NCI-H128 (cell line): ENCODE results near the gene RAB13.

Experiments used
- DNase-seq: peaks from one replicate; lab custom pipeline; 2025; ENCODE audit not compliant: unreplicated experiment; lab: John Stamatoyannopoulos, UW

RAB13 gene

DNA sequence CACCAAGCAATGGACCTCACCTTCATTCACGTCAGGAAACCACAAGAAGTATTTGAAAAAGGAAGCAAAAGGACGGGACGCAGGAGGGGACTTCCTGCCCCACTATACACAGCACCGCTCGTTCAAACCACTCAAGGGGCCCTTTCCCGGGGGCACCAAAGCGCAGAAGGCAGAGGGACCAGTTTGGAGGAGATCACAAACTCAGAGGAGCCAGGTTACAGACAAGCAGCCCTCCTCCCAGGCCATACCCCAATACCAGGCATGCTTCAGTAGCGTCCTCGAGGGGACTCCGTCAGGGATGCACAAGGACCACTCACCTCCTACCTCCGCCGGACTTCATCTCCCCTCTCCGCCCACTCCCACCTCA, 28.4 kb downstream of the RAB13 start:
- DNase-seq: no peak

DNA sequence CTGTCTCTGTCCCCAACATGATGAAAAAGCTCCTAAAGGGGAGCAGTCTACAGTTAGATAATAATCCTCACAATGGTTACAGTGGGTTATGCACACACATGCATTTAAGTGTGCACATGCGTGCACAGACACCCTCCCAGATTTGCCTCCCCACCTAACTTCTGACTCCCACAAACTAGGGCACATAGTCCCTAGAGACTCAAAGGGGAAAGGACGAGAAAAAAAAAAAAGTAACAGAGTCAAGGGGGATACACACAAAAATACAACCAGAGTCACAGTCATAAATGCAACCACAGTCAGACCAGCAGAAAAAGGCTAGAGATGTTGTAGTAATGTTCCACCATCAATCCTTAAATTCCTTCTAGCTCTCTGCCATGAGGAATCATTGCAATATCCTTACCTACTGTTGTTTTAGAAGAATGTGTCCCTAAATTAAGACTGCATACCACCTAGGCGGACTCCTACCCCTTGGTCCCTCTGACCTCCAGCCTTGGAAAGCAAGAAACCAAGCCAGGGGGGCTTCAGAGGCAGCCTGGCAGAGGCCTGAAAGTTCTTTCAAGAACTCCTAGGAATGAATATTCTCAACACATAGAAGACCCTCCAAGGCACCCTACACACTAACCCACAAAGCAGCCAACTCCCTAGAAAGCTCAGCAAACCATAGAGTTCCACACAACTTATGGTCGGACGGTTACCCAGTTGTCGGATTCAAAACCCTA, 29.0 kb downstream of the RAB13 start:
- no peak for DNase-seq

DNA sequence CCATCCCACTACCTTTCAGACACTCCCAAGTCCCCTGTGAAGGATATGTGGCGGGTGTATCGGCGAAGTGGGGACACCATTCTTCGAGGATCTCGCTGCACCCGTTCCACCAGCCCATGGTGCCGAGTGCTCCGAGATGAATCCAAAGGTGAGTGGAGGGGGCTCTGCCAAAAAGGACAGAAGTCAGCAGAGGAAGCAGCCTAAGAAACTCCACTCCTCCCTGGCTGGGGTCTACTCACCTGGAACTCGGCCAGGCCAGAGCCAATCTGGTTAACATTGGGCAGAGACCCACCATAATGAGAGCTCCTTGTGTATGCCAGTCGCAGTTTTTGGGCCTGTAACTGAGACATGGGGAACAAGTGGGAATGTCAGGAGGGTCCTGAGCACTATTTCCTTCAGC, 31.3 kb downstream of the RAB13 start:
- no peak for DNase-seq

DNA sequence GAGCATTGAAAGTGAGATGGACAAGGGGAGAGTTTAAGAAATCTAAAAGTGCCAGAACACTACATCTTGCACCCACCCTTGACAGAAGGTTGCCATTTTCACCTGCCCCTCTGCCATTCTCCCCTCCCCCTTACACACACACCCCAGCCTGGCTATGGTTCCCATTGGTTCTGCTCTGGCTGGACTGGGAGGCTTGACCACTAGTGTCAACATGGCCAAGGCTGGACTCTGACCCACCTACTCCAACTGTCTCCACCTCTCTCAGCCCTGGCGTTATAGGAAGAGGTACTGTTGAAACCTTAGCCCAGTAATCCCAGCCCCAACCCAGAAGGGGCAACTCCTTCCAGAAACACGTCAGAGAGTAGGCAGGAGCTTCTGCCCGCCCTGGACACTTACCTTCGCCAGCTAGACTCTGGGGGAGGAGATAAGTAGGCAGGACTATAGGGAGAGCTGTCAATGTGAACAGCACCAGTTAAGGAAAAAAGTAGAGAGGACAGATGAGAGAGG, 32.2 kb downstream of the RAB13 start:
- DNase-seq: no peak

DNA sequence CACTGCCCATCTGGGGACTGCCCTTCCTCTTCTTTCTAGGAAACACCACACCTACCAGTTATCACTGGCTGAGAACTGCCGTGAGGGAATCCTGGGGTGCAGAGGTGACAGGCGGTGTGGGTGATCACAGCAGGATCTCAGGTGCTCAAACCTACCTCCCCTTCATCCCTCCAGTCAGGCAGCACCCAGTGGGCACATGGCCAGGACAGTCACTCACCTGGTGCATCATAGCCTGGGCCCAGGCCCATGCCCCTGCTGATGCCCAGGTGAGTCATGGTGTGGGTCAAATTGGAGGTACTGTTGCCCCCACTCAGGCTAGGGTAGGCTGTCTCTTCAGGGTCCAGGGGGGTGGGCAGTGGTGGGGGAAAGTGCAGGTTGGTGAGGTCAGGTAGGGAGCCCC, 34.3 kb downstream of the RAB13 start:
- no peak for DNase-seq

DNA sequence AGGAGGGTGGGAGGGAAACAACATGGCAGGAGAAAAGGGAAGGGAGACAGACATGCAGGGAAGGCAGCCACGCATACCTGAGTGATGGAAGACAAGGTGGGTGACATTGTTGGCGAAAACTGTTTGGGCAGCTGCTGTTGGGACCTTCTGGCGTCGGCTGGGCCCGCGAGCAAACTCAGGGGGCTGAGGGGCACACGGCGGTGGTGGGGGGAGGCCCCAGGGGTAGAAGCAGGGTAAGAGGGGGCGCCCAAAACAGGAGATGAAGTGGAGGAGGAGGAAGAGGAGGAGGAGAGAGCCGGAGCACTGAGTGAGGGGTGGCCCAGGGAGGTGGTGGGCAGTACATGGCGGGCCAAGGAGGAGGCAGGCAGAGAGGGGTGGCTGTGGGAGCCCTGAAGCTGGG, 35.0 kb downstream of the RAB13 start:
- no peak for DNase-seq

DNA sequence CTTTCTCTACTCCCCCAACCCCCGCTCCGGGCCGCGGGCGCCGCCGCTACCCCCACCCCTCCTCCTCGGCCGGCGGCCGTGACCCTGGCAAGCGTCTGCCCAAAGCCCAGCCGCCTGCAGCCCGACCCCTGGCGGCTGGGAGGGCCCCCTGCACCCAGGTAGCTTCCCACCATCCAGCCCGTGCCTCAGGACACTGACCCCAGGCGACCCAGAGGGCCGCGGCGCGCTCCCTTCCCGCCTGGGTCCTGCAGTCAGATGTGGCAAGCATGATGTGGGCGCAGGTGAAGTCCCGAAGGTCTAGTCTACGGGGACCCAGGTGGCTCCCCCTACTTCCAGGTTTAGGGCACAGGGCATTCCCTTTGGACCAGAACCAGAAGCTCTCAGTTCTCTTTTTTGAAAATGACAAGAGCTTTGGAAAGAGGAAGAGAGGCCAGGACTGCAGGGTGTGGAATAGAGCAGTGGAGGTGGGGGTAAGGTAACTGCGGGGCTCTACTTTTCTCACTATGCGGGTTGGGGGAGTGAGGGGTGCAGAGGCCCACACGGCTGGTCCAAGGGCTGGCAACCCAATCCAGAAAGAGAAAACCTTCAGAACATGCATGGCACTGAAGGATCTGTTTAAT, 39.4 kb downstream of the RAB13 start, which contains the start of gene DENND4B:
Gene DENND4B (minus strand): TSS at position 97 of the 620 bp plus-strand sequence. CDS start 2,344 bp downstream, outside the sequence.
- DNase-seq: peak; percentile 63

DNA sequence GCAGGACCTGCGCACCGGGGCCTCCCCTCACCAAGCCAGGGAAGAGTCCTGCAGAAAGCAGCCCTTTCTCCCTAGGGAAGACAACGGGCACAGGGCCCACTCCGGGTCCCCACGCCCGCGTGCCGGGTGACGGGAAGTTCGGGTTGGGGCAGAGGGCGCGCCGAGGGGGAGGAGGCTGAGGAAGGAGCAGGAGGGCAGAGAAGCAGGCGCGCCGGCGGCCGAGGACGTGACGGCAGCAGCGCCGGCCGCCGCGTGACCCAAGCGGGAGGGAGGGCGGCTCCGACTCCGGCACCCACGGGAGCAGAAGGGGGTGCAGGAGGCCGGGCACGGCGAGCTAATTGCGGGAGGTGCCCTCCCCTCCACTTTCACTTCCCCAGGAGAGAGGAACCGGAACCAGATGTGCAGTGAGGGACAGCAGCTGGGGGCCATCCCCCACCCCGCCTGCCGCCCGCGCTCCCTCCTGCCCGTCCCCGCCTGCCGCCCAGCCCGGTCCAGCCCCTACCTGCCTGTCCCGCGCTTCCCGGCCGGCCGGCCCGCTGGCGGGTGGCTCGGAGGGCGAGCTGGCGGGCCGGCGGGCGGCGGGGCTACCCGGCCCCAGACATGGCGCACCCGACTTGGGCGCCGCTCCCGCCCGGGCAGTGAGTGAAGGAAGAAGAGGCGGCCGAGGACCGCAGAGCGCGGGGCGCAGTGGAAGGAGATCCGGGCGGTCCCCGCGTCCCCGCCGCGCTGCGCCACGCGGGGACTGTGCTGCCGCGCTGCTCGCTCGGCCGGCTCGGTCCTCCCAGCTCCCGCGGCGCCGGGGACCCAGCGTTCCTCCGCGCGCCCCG, 40.1 kb downstream of the RAB13 start:
- DNase-seq: no peak

DNA sequence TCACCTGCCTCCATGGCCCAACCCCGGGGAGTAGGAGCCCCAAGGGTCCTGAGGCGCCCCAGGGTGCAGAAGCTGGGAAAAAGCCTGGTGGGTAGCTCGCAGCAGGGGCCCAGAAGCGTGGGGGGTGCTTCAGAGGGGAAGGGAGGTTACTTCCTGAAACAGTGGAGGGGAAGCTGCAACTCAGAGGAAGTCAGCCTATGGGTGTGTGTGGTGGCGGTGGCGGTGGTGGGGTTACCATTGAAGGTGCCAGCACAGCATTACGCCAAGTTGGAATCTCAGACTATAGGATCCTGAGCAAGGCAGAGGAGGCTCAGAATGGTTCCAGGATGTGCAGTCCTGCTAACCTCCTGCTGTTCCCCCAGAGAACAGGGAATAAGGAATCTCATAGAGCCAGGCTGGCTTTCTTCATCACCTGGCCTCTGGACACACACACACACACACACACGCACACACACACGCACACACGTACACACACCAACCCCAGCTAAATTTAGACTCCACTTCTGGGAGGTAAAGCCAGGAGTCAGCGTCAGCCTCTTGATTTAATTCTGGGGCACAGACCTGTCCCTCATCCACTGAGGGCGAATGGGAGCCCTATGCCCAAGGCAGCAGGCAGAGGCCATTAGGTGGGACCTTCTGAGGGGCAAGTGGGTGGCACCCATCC, 40.9 kb downstream of the RAB13 start:
- no peak for DNase-seq

DNA sequence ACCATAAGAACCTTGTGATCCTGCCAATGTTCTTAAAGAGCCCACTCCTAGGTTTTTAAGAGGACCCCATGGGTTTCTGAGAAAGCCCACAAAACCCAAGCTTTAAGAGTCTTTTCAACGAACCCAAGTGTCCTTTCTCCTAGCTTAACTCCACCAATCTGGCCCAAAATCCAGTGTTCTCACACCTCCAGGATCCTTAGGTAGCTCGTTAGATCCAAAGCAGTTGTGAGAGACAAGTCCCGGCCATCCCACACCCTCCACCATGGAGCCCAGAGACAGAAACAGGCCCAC, 41.4 kb downstream of the RAB13 start:
- no peak for DNase-seq

DNA sequence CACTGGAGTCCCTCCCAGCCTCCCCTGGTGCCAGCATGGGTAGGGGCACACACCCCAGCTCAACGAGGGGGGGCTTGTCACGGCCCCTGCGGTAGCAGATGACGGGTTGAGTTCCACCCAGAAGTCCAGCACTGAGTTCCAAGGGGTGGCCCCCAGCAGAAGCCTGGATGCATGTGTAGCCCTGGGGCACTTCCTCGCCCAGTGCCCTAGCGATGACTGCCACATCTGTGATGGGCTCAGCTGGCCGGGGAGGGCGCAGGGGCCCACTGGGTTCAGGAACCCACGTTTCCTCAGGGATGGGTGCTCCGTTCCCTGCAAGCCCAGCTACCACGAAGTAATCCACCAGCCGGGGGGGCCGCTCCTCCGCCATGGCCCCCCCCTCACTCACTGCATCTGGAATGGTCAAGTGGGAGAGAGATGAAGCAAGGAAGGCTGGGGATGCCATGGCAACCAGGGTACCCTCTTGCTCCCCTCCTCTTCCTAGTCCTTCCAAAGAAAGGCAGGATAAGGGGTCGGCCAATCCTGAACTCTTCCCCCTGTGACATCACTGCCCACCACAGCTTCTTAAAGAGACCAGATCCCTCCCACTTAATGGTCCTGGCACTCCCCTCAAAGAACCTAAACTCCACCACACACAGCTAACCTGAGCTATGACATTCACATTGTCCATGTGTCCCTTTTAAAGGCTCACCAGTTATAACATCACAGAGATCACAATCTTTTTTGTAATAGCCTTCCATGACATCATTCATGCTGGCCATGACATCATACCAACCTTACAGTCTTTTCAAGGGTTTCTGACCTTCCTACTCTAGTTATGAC, 41.9 kb downstream of the RAB13 start:
- no peak for DNase-seq

DNA sequence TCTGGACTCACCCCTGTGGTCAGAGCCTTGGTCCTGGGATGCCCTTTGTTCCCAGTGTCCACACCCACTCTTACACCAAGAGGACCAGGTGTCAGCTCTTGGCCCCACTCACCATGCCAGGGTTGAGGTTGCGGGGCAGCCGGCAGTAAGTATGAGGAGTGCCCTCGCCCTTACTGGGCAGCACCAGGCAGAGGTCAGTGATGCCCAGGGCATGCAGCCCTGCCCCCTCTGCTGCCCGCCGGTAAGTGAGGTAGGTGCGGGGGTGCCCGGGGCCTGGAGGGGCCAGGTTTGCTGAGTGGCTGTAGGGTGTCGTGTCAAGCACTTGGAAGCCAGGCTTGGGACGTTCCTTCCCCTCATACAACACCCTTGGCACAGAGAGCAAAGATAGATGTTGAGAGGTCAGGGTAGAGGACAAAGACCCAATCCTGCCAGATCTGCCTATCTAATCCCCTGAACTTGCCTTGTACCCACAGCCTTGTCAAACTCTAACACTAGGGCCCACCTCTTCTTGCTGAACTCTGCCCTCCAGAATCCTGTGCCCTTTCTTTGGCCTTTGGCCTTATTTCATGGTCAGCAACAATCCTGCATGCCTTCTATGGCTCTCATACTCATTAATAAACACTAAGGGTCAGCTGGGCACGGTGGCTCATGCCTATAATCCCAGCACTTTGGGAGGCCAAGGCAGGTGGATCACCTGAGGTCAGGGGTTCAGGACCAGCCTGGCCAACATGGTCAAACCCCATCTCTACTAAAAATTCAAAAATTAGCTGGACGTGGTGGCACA, 43.2 kb downstream of the RAB13 start:
- no peak for DNase-seq

DNA sequence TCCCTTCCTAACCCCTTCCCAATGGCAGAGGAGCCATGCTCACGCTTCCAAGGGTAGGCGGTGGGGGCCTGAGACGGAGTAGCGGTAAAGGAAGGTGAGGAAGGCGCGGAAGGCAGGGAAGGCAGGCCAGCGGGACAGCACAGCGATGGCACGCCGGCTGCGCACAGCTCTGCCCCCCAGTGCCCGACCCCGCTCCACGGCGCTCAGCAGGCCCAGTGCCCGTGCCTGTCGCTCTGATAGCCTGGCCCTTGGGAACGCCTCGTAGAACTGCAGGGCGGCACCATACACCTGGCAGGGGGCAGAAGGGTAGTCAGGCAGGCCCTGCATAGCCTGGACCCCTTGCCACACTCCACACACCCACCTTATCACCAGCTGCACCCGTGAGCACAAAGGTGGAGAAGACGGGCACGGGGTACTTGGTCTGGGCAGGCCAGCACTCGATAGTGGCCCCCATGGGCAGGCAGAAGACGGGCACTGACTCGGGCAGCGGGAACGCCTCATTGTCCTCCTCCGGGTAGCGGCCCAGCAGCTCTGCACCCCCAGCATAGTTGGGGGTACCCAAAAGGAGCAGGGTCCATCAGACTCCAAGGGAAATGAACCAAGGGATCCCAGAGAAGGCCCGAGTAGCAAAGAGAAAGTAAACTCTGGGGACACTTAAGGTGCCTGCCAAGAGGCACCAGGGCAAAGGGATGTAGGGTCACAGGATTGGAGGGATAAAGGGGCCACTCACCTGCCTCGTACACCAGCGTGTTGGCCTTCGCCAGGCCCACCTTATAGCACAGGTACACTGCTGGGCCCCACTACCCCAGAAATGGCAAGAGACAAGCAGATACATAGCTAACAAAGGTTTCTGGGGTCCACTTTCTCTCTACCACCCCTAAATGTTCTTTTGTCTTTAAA, 44.1 kb downstream of the RAB13 start:
- DNase-seq: no peak

DNA sequence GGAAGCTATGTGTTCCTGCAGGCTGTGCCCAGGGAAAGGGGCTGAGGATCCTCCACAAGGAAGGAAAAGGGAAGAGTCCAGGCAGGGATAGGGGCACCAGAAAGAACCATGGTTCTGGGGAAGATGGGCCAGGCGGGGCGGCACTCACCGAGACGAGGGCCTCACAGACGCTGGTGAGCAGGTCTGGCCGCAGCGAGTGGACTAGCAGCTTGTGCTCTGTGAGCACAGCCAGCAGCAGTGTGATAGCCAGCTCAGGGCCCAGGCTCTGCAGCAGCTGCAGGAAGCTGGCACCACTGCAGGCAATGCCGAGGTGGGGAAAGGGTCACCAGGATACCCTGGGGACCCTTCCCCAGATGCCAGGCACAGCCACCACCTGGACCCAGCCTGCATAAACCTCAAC, 45.4 kb downstream of the RAB13 start:
- DNase-seq: no peak

DNA sequence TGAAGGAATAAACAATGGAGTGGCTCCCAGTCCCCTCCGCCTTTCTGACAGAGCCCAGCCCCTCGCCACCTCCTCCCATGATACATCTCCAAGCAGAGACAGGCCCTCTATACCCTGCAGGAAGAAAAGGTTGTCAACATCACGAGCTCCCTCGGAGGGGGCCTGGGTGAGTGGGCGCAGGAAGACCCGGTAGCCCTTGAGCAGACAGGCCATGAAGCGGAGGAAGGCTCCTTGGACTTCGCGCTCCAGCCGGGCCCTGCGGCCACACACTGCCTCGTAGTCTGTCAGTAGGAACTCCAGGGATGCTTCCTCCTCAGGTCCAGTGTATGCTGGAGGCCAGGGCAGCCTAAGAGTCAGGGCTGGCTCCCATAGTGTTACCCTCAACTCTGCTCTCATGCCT, 46.7 kb downstream of the RAB13 start:
- no peak for DNase-seq

DNA sequence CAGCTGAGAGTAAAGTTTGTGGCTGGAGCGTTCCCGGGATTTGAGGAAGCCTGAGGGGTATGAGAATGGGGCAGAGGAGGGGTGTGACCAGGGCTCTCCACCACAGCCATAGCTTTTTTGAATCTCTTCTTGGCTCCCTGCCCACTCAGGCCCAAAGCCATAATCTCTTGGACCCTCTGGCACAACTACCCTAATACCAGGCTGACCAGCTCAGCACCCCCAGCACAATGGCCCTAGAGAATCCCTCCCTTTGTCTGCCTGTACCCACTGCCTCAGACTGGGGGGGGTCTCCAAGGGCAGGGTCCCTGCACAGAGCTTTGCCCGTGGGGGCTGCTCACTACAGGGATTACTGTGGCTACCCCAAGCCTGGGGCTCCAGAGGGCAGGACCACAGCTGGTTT, 47.1 kb downstream of the RAB13 start:
- no peak for DNase-seq

DNA sequence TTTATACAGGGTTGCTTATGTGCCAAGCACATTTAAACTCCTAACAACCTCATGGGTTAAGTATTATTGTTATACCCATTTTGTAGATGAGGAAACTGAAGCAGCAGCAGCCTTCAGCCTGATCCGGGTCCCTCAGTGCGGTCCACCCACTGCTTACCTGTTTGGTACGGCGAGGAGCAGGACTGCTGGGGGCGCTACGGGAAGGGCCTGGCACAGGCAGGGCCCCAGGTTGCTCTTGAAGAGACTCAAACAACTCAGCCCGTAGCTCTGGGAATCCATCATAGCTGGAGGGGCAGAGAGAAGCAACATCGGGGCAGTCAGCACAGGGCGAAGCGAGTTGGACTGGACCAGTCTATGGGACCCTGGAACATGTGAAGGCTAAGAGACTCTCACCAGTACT, 48.8 kb downstream of the RAB13 start:
- DNase-seq: no peak

DNA sequence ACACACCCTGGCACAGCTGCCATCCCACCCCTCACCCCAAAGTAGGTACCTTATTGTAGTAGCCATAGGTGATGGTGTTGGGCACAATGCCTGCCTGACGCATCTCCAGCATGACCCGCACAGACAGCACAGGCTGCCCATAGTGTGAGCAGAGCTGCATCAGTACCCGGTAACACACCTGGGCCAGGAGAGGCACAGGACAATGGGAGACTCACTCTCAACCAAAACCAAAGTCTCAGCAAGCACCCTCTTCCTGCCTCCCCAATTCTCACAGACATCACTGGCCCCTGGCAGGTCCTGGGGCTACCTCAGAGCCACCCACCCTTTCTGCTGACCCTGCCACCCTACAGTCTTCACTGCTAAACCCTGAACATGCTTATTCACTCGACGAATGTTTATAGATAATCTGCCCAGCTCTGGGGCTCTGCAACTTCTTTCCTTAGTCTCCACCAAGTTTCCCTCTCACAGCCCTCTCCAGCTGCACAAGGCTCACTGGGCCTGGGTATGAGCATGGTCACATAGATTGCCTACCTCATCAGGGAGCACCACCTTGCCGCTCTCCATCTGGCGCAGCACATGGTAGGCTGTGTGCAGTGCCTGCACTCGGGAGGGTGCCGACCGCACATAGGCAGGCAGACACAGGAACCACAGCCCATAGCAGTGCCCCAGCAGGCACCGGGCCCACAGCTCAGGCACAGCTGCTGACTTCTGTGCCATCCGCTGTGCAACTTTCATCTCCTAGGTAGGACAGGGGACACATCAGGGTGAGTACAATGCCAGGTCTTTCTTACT, 49.9 kb downstream of the RAB13 start:
- DNase-seq: no peak
